ENCODE measurements around the gene PLEKHA6.
"Not testable (repeated sequence)": the region's sequence is repeated elsewhere in the genome, so short reads cannot be mapped to it uniquely, and the experiment has no call there.

PLEKHA6 gene

DNA sequence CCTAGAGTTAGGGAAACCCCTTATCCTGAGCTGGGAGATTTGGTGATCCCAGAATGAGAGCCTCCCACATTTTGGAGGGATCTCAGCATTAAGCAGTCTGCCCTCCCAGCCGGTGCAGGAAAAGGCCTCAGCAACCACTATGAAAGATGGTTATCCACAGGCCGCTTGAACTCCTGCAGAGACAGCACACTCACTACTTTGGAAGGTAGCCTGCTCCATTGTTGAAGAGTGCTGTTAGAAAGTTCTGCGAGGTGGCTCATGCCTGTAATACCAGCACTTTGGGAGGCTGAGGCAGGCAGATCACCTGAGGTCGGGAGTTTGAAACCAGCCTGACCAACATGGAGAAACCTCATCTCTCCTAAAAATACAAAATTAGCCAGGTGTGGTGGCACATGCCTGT, 48.8 kb downstream of the PLEKHA6 start:
- peaks cover 44% of the 10 kb centered on the region for H3K4me1 ChIP-seq (ENCODE audit: control insufficient read depth, insufficient read depth, low read length)
- not testable (repeated sequence) for H3K9me3 ChIP-seq (ENCODE audit: control insufficient read depth, insufficient read depth, low read length); H3K27me3 ChIP-seq (ENCODE audit: control insufficient read depth, insufficient read depth, low read length); H3K27ac ChIP-seq (ENCODE audit: low read depth, low read length); H3K4me3 ChIP-seq (ENCODE audit: low read depth, low read length); H3K9ac ChIP-seq (ENCODE audit: low read depth, low read length); H3K36me3 ChIP-seq (ENCODE audit: control insufficient read depth, insufficient read depth, low read length)

DNA sequence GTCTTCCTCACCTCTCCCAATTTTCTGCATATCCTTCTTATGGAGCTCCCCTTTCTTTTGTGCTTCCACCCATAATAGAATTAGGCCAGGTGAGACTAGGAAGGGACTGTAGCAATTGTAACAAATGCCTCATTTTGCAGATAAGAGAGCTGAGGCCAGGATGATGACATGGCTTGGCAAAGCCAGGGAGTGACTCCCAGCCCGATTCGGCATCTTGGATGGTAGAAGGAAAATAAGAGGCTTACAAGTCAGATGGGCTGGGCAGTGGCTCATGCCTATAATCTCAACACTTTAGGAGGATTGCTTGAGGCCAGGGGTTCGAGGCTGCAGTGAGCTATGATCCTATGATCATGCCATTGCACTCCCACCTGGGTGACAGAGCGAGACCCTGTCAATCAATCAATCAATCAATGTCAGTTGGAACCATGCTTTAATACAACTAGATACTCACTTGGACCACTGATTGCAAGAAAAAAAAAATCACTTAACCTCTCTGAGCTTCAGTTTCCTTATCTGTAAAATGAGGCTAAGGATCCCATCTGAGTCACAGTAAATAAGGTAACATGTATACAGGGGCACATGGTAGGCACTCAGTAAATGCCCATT, 51.6 kb downstream of the PLEKHA6 start:
- no peaks in the 10 kb centered on the region for H3K9me3 ChIP-seq (ENCODE audit: control insufficient read depth, insufficient read depth, low read length)
- H3K4me1 ChIP-seq (ENCODE audit: control insufficient read depth, insufficient read depth, low read length), result peaks cover 59% of the 10 kb centered on the region
- no peak overlapping the region for H3K27ac ChIP-seq (ENCODE audit: low read depth, low read length)
- H3K36me3 ChIP-seq (ENCODE audit: control insufficient read depth, insufficient read depth, low read length), result no peaks in the 10 kb centered on the region
- H3K4me3 ChIP-seq (ENCODE audit: low read depth, low read length), result no peak overlapping the region
- H3K27me3 ChIP-seq (ENCODE audit: control insufficient read depth, insufficient read depth, low read length), result no peaks in the 10 kb centered on the region; the same call in 1 of the 2 replicates
- no peak overlapping the region for H3K9ac ChIP-seq (ENCODE audit: low read depth, low read length)

DNA sequence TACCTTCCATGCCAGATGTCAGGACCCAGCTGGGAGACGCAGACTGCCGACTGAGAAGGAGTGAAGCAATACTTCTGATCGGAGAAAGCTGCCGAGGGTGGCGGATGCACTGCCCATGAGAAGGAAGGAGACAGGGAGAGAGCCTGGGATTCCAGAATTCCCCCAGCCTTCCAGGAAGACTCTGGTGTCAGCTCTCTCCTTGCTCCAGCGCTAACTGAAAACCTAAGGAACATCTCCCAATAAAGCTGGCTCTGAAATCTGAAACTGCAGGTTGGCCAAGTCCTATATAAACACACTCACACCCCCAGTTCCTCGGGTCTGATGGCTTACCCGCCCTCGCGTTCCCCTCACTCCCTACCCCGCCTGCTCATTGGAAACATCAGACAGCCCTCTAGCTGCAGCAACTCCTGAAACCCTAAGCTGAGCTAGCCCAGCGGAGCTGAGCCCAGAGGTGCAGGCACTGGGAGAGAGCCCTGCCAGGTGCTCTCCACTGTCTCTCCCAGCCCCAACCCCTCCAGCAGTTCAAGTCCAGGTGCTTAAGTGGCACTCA, 52.3 kb downstream of the PLEKHA6 start:
- Histone ChIP-seq H3K27me3 (ENCODE audit: control insufficient read depth, insufficient read depth, low read length) (no peaks in the 10 kb centered on the region; the same call in 1 of the 2 replicates), H3K27ac (ENCODE audit: low read depth, low read length) (peak overlapping the region; percentile 12), H3K9ac (ENCODE audit: low read depth, low read length) (peak overlapping the region; percentile 22; the same call in 1 of the 2 replicates), H3K4me3 (ENCODE audit: low read depth, low read length) (peak overlapping the region; percentile 47; the same call in 1 of the 2 replicates), H3K9me3 (ENCODE audit: control insufficient read depth, insufficient read depth, low read length) (no peaks in the 10 kb centered on the region), H3K4me1 (ENCODE audit: control insufficient read depth, insufficient read depth, low read length) (peaks cover 62% of the 10 kb centered on the region), H3K36me3 (ENCODE audit: control insufficient read depth, insufficient read depth, low read length) (no peaks in the 10 kb centered on the region)

DNA sequence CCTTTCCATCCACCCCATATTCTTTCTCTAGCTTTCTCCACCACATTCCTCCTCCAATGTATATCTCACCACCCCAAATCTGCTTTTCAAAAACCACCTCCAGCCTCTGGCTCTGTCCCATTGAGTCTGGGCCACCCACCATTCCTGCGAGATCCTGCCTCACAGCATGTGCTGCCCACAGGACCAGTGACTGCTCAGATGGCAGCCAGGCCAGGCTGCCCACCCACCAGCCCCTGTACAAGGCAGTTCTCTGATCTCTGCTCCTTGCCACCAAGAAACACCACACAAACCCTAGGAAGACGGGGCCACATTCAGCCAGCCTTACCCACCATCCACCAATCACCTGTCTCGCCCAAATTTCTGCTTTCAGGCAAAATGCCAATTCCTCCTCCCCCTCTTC, 53.7 kb downstream of the PLEKHA6 start:
- H3K27ac ChIP-seq (ENCODE audit: low read depth, low read length), result no peak overlapping the region
- H3K4me1 ChIP-seq (ENCODE audit: control insufficient read depth, insufficient read depth, low read length), result peaks cover 62% of the 10 kb centered on the region
- H3K9me3 ChIP-seq (ENCODE audit: control insufficient read depth, insufficient read depth, low read length), result no peaks in the 10 kb centered on the region
- H3K36me3 ChIP-seq (ENCODE audit: control insufficient read depth, insufficient read depth, low read length), result no peaks in the 10 kb centered on the region
- H3K4me3 ChIP-seq (ENCODE audit: low read depth, low read length), result no peak overlapping the region
- H3K9ac ChIP-seq (ENCODE audit: low read depth, low read length), result no peak overlapping the region
- no peaks in the 10 kb centered on the region for H3K27me3 ChIP-seq (ENCODE audit: control insufficient read depth, insufficient read depth, low read length)

DNA sequence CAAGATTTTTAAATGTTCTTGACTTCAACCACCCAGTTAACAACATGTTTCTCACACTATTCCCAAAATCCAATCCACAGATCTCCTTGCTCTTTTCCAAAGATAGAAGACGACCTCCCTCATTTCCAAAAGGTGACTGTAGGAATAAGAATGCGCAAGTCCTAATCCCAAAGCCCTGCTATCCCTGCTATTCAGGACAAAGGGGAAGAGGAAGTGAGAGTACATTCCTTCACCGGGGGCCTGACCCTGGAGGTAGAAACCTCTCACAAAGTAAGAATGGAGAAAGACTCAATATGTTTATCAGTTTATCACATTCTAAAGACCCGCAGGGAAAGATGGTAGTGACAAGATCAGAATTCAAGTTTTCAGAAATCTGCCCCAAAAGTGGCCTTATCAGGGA, 55.7 kb downstream of the PLEKHA6 start:
- Histone ChIP-seq H3K36me3 (ENCODE audit: control insufficient read depth, insufficient read depth, low read length) (no peaks in the 10 kb centered on the region), H3K27ac (ENCODE audit: low read depth, low read length) (peak overlapping the region; percentile 87), H3K4me3 (ENCODE audit: low read depth, low read length) (no peak overlapping the region; the same call in none of the 2 replicates), H3K27me3 (ENCODE audit: control insufficient read depth, insufficient read depth, low read length) (no peaks in the 10 kb centered on the region), H3K9me3 (ENCODE audit: control insufficient read depth, insufficient read depth, low read length) (no peaks in the 10 kb centered on the region), H3K9ac (ENCODE audit: low read depth, low read length) (0 out of 2 replicates have a peak overlapping the region, but pooled peaks have one; percentile 12), H3K4me1 (ENCODE audit: control insufficient read depth, insufficient read depth, low read length) (peaks cover 52% of the 10 kb centered on the region)

DNA sequence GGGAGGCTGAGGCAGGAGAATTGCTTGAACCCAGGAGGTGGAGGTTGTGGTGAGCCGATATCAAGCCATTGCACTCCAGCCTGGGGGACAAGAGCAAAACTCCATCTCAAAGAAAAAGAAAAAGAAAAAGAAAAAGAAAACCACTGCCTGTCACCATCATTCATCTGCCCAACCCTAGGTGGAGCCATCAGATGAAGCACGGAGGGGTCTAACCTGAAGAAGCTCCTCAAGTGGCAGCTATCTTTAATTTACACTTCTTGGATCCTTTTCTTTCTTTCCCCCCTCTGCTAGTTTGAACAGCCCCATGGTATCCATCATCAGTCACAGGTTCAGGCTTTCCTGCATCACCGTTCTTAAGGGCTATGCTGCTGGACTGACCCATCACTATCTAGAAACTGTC, 57.0 kb downstream of the PLEKHA6 start:
- H3K9ac ChIP-seq (ENCODE audit: low read depth, low read length), result no peak overlapping the region
- no peaks in the 10 kb centered on the region for H3K27me3 ChIP-seq (ENCODE audit: control insufficient read depth, insufficient read depth, low read length)
- no peaks in the 10 kb centered on the region for H3K36me3 ChIP-seq (ENCODE audit: control insufficient read depth, insufficient read depth, low read length)
- H3K9me3 ChIP-seq (ENCODE audit: control insufficient read depth, insufficient read depth, low read length), result no peaks in the 10 kb centered on the region
- no peak overlapping the region for H3K4me3 ChIP-seq (ENCODE audit: low read depth, low read length)
- H3K4me1 ChIP-seq (ENCODE audit: control insufficient read depth, insufficient read depth, low read length), result peaks cover 49% of the 10 kb centered on the region
- no peak overlapping the region for H3K27ac ChIP-seq (ENCODE audit: low read depth, low read length)

DNA sequence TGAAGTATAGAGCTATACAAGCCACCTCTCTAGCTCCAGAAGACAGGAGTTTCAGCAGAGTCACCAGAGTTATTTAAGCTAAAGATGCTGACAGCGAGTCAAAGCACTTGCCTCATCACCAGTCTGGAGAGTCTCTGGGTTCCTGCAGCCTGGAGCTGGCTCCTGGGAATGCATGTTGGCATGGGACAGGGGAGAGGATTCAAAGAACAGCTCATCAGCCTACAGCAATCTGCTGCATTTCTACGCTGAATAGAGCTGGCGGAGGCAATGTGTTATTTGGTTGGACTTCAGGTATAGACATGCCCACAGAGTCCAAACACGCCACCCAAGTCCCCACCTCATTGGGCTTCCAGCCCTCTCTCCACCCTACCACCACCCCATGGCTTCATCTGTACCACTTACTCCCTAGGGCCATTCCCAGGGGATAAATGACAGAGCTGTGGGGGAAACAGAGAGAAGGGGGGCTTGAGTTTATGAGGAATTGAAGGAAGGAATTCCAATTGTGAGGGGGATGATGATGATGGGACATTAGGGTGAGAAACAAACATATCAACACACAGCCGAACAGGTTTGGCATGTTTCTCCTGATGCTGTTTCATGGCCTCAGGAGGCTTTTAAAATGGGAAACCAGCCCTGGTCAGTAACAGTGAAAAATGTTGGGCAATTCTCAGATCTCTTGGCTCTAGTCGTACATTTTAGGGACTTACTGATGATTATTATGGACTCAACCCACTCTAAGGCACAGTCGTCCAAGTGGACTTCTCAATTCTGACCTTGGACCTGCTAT, 58.4 kb downstream of the PLEKHA6 start:
- Histone ChIP-seq H3K9me3 (ENCODE audit: control insufficient read depth, insufficient read depth, low read length) (no peaks in the 10 kb centered on the region), H3K9ac (ENCODE audit: low read depth, low read length) (no peak overlapping the region), H3K4me1 (ENCODE audit: control insufficient read depth, insufficient read depth, low read length) (peaks cover 40% of the 10 kb centered on the region), H3K27ac (ENCODE audit: low read depth, low read length) (no peak overlapping the region), H3K27me3 (ENCODE audit: control insufficient read depth, insufficient read depth, low read length) (no peaks in the 10 kb centered on the region), H3K36me3 (ENCODE audit: control insufficient read depth, insufficient read depth, low read length) (no peaks in the 10 kb centered on the region), H3K4me3 (ENCODE audit: low read depth, low read length) (no peak overlapping the region)

DNA sequence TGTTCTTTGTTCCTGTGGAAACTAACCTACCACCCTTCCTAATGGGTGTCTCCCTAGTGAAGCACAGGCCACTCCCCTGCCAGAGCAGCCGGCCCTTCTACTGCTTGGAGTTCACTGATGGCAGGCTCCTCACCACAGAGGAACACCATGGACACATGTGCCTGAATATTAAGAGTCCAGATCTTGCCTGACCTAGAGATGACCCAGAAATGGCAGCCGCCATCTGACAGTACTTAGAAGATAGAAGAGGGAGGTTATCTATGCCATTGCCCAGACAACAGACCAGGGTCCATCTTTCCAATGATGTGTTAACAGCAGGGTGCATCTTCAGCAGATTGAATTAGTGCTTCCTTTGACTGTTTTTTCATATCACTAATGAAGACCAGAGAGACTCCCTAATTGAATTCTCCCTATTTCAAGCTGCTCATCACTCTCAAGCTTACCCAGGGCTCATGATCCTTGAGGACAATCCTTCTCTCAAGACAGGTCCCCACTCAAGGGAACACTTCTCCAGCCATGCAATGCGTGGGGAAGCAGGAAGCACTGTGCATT, 59.8 kb downstream of the PLEKHA6 start:
- no peak overlapping the region for H3K27ac ChIP-seq (ENCODE audit: low read depth, low read length)

DNA sequence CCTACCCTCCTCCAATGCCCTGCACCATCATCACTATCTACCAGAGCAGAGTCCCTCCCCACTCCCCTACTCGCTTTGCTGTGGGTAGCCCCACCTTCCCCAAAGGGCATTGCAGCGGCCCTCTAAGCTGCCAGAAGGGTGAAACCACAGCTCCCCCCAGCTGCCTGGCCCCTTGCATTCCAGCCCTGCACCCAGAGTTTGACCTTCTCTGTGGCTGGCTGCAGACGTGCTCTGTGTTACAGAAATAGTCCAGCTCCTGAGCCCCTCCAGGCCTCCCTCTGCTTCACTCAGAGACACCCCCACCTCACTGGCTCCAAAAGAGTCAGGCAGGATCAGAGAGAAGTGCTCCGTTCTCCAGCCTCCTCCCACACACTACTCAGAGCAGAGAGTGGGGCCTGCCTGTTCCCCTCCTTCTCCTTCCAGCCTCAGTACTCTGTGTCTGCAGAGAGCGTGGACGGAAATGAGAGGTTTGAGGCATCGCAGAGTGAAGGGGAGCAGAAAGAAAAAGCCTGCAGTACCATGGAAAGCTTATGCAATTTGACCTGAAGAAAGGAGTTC, 63.2 kb downstream of the PLEKHA6 start:
- peaks cover 6% of the 10 kb centered on the region; the same call in 1 of the 2 replicates for H3K4me1 ChIP-seq (ENCODE audit: control insufficient read depth, insufficient read depth, low read length)
- no peaks in the 10 kb centered on the region for H3K36me3 ChIP-seq (ENCODE audit: control insufficient read depth, insufficient read depth, low read length)
- no peaks in the 10 kb centered on the region for H3K9me3 ChIP-seq (ENCODE audit: control insufficient read depth, insufficient read depth, low read length)
- H3K27ac ChIP-seq (ENCODE audit: low read depth, low read length), result no peak overlapping the region
- no peak overlapping the region for H3K4me3 ChIP-seq (ENCODE audit: low read depth, low read length)
- H3K9ac ChIP-seq (ENCODE audit: low read depth, low read length), result no peak overlapping the region
- no peaks in the 10 kb centered on the region for H3K27me3 ChIP-seq (ENCODE audit: control insufficient read depth, insufficient read depth, low read length)

More for the DNA sequence above, 59.8 kb downstream of the PLEKHA6 start:
- Histone ChIP-seq H3K27me3 (ENCODE audit: control insufficient read depth, insufficient read depth, low read length) (no peaks in the 10 kb centered on the region), H3K36me3 (ENCODE audit: control insufficient read depth, insufficient read depth, low read length) (no peaks in the 10 kb centered on the region), H3K9me3 (ENCODE audit: control insufficient read depth, insufficient read depth, low read length) (no peaks in the 10 kb centered on the region), H3K4me3 (ENCODE audit: low read depth, low read length) (no peak overlapping the region), H3K9ac (ENCODE audit: low read depth, low read length) (no peak overlapping the region), H3K4me1 (ENCODE audit: control insufficient read depth, insufficient read depth, low read length) (peaks cover 27% of the 10 kb centered on the region)

DNA sequence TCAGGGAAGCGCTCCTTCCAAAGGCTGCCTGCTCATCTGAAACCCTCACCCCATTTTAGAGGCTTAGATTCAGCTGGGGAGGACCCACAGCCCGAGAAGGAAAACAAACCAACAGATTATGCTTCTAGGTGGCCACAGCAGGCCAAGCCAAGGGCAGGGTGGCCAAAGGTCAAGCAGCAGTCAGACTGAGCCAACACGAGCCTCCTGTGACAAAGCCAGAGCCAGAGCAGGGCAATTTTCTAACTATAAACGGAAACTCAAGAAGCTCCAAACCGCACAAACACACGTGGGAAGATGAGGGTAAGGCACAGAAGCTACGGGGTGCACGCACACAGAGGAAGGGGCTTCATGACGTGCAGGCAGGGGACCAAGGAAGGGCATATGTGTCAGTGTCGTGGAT, 64.1 kb downstream of the PLEKHA6 start:
- Histone ChIP-seq H3K27me3 (ENCODE audit: control insufficient read depth, insufficient read depth, low read length) (no peaks in the 10 kb centered on the region), H3K4me1 (ENCODE audit: control insufficient read depth, insufficient read depth, low read length) (peaks cover 6% of the 10 kb centered on the region; the same call in 1 of the 2 replicates), H3K4me3 (ENCODE audit: low read depth, low read length) (no peak overlapping the region), H3K9me3 (ENCODE audit: control insufficient read depth, insufficient read depth, low read length) (no peaks in the 10 kb centered on the region), H3K9ac (ENCODE audit: low read depth, low read length) (no peak overlapping the region), H3K36me3 (ENCODE audit: control insufficient read depth, insufficient read depth, low read length) (no peaks in the 10 kb centered on the region), H3K27ac (ENCODE audit: low read depth, low read length) (no peak overlapping the region)
